ENCODE measurements around the gene SLC14A1. TPM values are rescaled to one million over a fixed set of nuclear protein-coding genes. Genes with fewer than 3 reads are reported as not detected.

Gene SLC14A1
- total RNA-seq, 1 donor from 2014 or later, result 3.4 TPM

GRCh38 chr18:45739848-45740247, 15.9 kb downstream of the SLC14A1 start:
- TF ChIP-seq POLR2A (IDR thresholded peaks at IDR 0.05) (no peak), POLR2AphosphoS5 (IDR thresholded peaks at IDR 0.05; ENCODE audit: insufficient read depth in 1 of 2, low read depth in 1 of 2) (no peak), CTCF (IDR thresholded peaks at IDR 0.05) (no peak)
- Histone ChIP-seq H3K27me3 (no peaks in the 10 kb centered on the region), H3K4me3 (no peak overlapping the region), H3K36me3 (no peaks in the 10 kb centered on the region), H3K27ac (no peak overlapping the region), H3K9me3 (no peaks in the 10 kb centered on the region), H3K4me1 (no peaks in the 10 kb centered on the region)
- DNase-seq (ENCODE audit: extremely low spot score in 2 of 2), result no peak
- intact Hi-C loops (cut with DNase I), result no loop called here

- Histone ChIP-seq H3K9me3 (no peaks in the 10 kb centered on the region), H3K36me3 (no peaks in the 10 kb centered on the region), H3K27me3 (no peaks in the 10 kb centered on the region), H3K4me1 (no peaks in the 10 kb centered on the region), H3K27ac (no peak overlapping the region), H3K4me3 (no peak overlapping the region)
- no peak for DNase-seq (ENCODE audit: extremely low spot score in 2 of 2)
- TF ChIP-seq CTCF (IDR thresholded peaks at IDR 0.05) (no peak), POLR2A (IDR thresholded peaks at IDR 0.05) (no peak), POLR2AphosphoS5 (IDR thresholded peaks at IDR 0.05; ENCODE audit: insufficient read depth in 1 of 2, low read depth in 1 of 2) (no peak)
- intact Hi-C loops (cut with DNase I), result no loop called here
Observed at GRCh38 chr18:45741056-45741455, 17.1 kb downstream of the SLC14A1 start.

- DNase-seq (ENCODE audit: extremely low spot score in 2 of 2), result no peak
- H3K36me3 ChIP-seq, result no peaks in the 10 kb centered on the region
- H3K4me3 ChIP-seq, result no peak overlapping the region
- no peaks in the 10 kb centered on the region for H3K27me3 ChIP-seq
- no peaks in the 10 kb centered on the region for H3K9me3 ChIP-seq
- no peak for TF ChIP-seq POLR2AphosphoS5 (IDR thresholded peaks at IDR 0.05; ENCODE audit: insufficient read depth in 1 of 2, low read depth in 1 of 2)
- TF ChIP-seq POLR2A (IDR thresholded peaks at IDR 0.05), result no peak
- no peak for TF ChIP-seq CTCF (IDR thresholded peaks at IDR 0.05)
- intact Hi-C loops (cut with DNase I), result no loop called here
- no peak overlapping the region for H3K27ac ChIP-seq
- no peaks in the 10 kb centered on the region for H3K4me1 ChIP-seq
Observed at GRCh38 chr18:45745817-45746461, 22.0 kb downstream of the SLC14A1 start.

GRCh38 chr18:45748501-45748900, 24.5 kb downstream of the SLC14A1 start:
- TF ChIP-seq CTCF (IDR thresholded peaks at IDR 0.05) (no peak), POLR2A (IDR thresholded peaks at IDR 0.05) (no peak), POLR2AphosphoS5 (IDR thresholded peaks at IDR 0.05; ENCODE audit: insufficient read depth in 1 of 2, low read depth in 1 of 2) (no peak)
- Histone ChIP-seq H3K9me3 (no peaks in the 10 kb centered on the region), H3K27ac (no peak overlapping the region), H3K4me1 (no peaks in the 10 kb centered on the region), H3K36me3 (no peaks in the 10 kb centered on the region), H3K27me3 (no peaks in the 10 kb centered on the region), H3K4me3 (no peak overlapping the region)
- intact Hi-C loops (cut with DNase I), result no loop called here
- no peak for DNase-seq (ENCODE audit: extremely low spot score in 2 of 2)

GRCh38 chr18:45749918-45750689, 26.1 kb downstream of the SLC14A1 start:
- Histone ChIP-seq H3K4me3 (no peak overlapping the region), H3K36me3 (no peaks in the 10 kb centered on the region), H3K9me3 (no peaks in the 10 kb centered on the region), H3K27me3 (no peaks in the 10 kb centered on the region), H3K27ac (no peak overlapping the region), H3K4me1 (no peaks in the 10 kb centered on the region)
- no peak for DNase-seq (ENCODE audit: extremely low spot score in 2 of 2)
- no peak for TF ChIP-seq POLR2AphosphoS5 (IDR thresholded peaks at IDR 0.05; ENCODE audit: insufficient read depth in 1 of 2, low read depth in 1 of 2)
- no peak for TF ChIP-seq POLR2A (IDR thresholded peaks at IDR 0.05)
- TF ChIP-seq CTCF (IDR thresholded peaks at IDR 0.05), result no peak
- intact Hi-C loops (cut with DNase I), result no loop called here

Data from vagina (tissue), 2 donors.